HAP-1 (cell line): ENCODE measurements around the gene DDX50.
"Not testable (repeated sequence)": the region's sequence is repeated elsewhere in the genome, so short reads cannot be mapped to it uniquely, and the experiment has no call there.

Experiments
- DNase-seq, 2 experiments: peaks; one replicate each; pipeline ENCODE4 v3.0.0-alpha.2; 2016 to 2020; ENCODE audit warnings: low spot score in 2 of 2
- H3K27me3 ChIP-seq: fragments of 250-450 bp; sonication (Bioruptor Pico); 2 replicates; pipeline ENCODE4 v1.5.1; 2020; ENCODE audit warnings: low read depth, mild to moderate bottlenecking, moderate library complexity
- H3K36me3 ChIP-seq: fragments of 250-450 bp; sonication (Bioruptor Pico); replicated peaks from 2 replicates; pipeline ENCODE4 v1.5.1; 2020; ENCODE audit warnings: mild to moderate bottlenecking
- H3K4me1 ChIP-seq: fragments of 250-450 bp; sonication (Bioruptor Pico); 2 replicates; pipeline ENCODE4 v1.5.1; 2020; ENCODE audit warnings: mild to moderate bottlenecking
- H3K4me3 ChIP-seq: fragments of 250-450 bp; sonication (Bioruptor Pico); 2 replicates; pipeline ENCODE4 v1.5.1; 2020; ENCODE audit warnings: mild to moderate bottlenecking, moderate library complexity
- H3K9me3 ChIP-seq: fragments of 250-450 bp; sonication (Bioruptor Pico); 2 replicates; pipeline ENCODE4 v1.5.1; 2020; ENCODE audit warnings: mild to moderate bottlenecking, moderate library complexity
- in situ Hi-C: fragments of 300-500 bp; cut with MboI; formaldehyde crosslinking; loops from 3 replicates; pipeline ENCODE4 v1.14.3; 2020; ENCODE audit warnings: low sequenced_read_pairs, inconsistent platforms, mixed read lengths

The DDX50 gene

GRCh38 chr10:68877482-68878110 is 23.5 kb upstream of the DDX50 start:
- H3K4me1 ChIP-seq: peaks cover 24% of the 10 kb centered on the region
- no peaks in the 10 kb centered on the region for H3K36me3 ChIP-seq
- DNase-seq: peak in 1 of 2 experiments; percentile 17
- no peak overlapping the region for H3K4me3 ChIP-seq
- no peaks in the 10 kb centered on the region for H3K9me3 ChIP-seq
- in situ Hi-C loops: no loop called here
- H3K27me3 ChIP-seq: no peaks in the 10 kb centered on the region

DNA sequence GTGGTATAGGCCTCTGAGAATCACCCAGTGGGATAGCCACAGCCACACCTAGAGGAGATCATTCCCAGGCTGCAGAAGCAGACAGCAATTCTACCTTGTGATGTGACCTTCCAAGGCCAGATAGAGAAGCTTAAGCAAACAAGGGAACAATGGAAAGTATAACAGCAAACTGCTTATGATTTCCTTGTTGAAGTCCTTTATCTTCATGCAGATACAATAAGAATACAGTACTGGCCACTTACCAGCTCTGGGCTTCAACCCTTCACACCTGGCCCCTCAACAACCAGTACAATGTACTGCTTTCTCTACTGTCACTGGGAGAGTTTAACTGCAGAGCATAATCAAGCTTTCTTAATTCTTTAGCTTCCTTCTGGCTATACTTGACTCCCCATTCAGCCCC is 22.6 kb upstream of the DDX50 start:
- in situ Hi-C loops: no loop called here
- Histone ChIP-seq H3K36me3 (no peaks in the 10 kb centered on the region), H3K4me3 (no peak overlapping the region), H3K4me1 (peaks cover 20% of the 10 kb centered on the region), H3K27me3 (no peaks in the 10 kb centered on the region), H3K9me3 (no peaks in the 10 kb centered on the region)
- DNase-seq: no peak

- no peak for DNase-seq
- Histone ChIP-seq H3K4me1 (peaks cover 20% of the 10 kb centered on the region), H3K9me3 (no peaks in the 10 kb centered on the region), H3K36me3 (no peaks in the 10 kb centered on the region), H3K4me3 (no peak overlapping the region), H3K27me3 (no peaks in the 10 kb centered on the region)
- in situ Hi-C loops: no loop called here
Observed at GRCh38 chr10:68879628-68880027, 21.5 kb upstream of the DDX50 start.

DNA sequence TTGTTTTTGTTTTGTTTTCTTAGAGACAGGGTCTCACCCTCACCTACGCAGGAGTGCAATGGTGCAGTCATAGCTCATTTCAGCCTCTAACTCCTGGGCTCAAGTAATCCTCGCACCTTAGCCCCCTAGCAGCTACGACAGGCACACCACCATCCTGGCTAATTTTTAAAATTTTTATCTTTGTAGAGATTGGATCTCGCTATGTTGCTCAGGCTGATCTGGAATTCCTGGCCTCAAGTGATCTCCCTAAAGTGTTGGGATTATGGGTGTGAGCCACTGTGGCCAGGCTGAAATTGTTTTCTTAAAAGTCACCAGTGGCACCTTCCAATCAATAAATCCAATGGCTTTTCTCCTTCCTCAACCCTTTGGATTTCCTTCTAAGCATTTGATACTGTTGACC is 20.9 kb upstream of the DDX50 start:
- H3K27me3 ChIP-seq: no peaks in the 10 kb centered on the region
- H3K36me3 ChIP-seq: no peaks in the 10 kb centered on the region
- H3K4me3 ChIP-seq: no peak overlapping the region
- no peaks in the 10 kb centered on the region for H3K9me3 ChIP-seq
- H3K4me1 ChIP-seq: peaks cover 20% of the 10 kb centered on the region
- DNase-seq: no peak
- in situ Hi-C loops: no loop called here

DNA sequence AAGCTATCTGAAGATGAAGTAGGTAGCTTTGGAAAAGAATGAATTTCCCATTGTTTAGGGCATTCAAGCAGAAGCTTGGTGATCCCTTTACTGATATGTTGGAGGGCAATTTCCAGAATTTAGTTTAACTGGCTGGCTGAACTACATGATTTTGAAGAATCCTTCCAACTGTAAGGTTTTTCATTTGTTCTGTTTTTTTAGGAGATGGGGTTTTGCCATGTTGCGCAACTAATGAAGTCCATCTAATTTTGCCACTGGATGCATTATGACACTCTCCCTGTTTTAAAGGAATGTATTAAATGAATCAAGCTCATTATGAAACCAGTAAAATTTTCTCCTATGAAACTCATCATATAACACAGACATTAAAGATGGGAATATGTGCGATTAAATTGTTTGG is 6.1 kb upstream of the DDX50 start:
- H3K4me3 ChIP-seq: no peak overlapping the region
- H3K4me1 ChIP-seq: no peaks in the 10 kb centered on the region
- H3K9me3 ChIP-seq: no peaks in the 10 kb centered on the region
- H3K36me3 ChIP-seq: no peaks in the 10 kb centered on the region
- no peaks in the 10 kb centered on the region for H3K27me3 ChIP-seq
- no peak for DNase-seq
- in situ Hi-C loops: loop anchor here (5.0 kb wide), 1 partner anchor 98 kb away; no protein-coding TSS in a partner anchor

DNA sequence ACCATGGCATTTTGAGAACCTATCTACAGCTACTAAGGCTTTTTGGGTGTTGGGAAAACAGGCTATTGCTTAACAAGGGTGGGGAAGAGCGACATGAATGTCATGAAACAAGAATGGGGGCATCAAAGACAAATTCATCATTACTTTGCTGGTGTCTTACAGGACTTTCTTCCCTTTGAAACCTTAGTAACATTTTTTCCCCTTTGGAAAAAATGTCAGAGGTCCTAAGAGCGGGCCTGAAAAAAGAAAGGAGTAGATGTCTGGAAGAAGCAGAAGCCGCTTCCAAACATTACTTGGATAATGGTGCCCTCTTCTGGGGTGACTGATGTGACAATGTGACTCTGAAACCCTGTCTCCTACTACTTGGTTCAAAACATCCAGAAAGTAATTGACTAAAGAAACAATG is 3.8 kb upstream of the DDX50 start:
- in situ Hi-C loops: loop anchor here (5.0 kb wide), 1 partner anchor 100 kb away; no protein-coding TSS in a partner anchor
- H3K4me1 ChIP-seq: peaks cover 6% of the 10 kb centered on the region
- H3K9me3 ChIP-seq: no peaks in the 10 kb centered on the region
- peak; percentile 68 to 70 for DNase-seq
- no peak overlapping the region for H3K4me3 ChIP-seq
- H3K36me3 ChIP-seq: no peaks in the 10 kb centered on the region
- H3K27me3 ChIP-seq: no peaks in the 10 kb centered on the region

GRCh38 chr10:68899186-68899745 is 1.8 kb upstream of the DDX50 start:
- H3K9me3 ChIP-seq: no peaks in the 10 kb centered on the region
- no peaks in the 10 kb centered on the region for H3K27me3 ChIP-seq
- peaks cover 6% of the 10 kb centered on the region; the same call in 1 of the 2 replicates for H3K36me3 ChIP-seq
- DNase-seq: no peak
- peaks cover 12% of the 10 kb centered on the region for H3K4me1 ChIP-seq
- in situ Hi-C loops: loop anchor here (5.0 kb wide), 1 partner anchor 102 kb away; no protein-coding TSS in a partner anchor
- no peak overlapping the region for H3K4me3 ChIP-seq

GRCh38 chr10:68900427-68901104 is 549 bp upstream of the DDX50 start:
- no peak for DNase-seq
- H3K36me3 ChIP-seq: peaks cover 6% of the 10 kb centered on the region; the same call in 1 of the 2 replicates
- H3K4me1 ChIP-seq: peaks cover 12% of the 10 kb centered on the region
- H3K27me3 ChIP-seq: no peaks in the 10 kb centered on the region
- no peaks in the 10 kb centered on the region for H3K9me3 ChIP-seq
- in situ Hi-C loops: no loop called here
- peak overlapping the region; percentile 80 for H3K4me3 ChIP-seq

DNA sequence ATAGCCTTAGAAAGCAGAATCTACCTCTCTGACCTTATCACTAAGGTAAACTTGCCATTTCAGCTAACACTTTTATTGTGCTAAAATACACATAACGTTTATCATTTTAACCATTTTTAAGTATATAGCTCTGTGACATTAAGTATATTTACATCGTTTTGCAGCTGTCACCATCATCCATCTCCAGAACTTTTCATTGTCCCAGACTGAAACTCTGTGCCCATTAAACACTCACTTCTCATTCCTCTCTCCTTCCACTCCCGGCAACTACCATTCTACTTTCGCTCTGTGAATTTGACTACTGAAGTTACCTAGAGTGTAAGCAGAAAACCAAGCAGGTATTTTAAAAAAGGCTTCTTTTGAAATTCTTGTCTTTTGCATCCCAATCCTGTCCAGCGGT is 1.3 kb downstream of the DDX50 start:
- in situ Hi-C loops: no loop called here
- Histone ChIP-seq H3K4me1 (peaks cover 12% of the 10 kb centered on the region), H3K27me3 (no peaks in the 10 kb centered on the region), H3K36me3 (peaks cover 18% of the 10 kb centered on the region), H3K4me3 (peak overlapping the region; percentile 80), H3K9me3 (no peaks in the 10 kb centered on the region)
- DNase-seq: no peak

- in situ Hi-C loops: no loop called here
- Histone ChIP-seq H3K4me1 (no peaks in the 10 kb centered on the region), H3K36me3 (peaks cover 17% of the 10 kb centered on the region), H3K9me3 (no peaks in the 10 kb centered on the region), H3K27me3 (no peaks in the 10 kb centered on the region), H3K4me3 (no peak overlapping the region)
- DNase-seq: no peak
Observed at GRCh38 chr10:68924593-68924992, 23.5 kb downstream of the DDX50 start.

DNA sequence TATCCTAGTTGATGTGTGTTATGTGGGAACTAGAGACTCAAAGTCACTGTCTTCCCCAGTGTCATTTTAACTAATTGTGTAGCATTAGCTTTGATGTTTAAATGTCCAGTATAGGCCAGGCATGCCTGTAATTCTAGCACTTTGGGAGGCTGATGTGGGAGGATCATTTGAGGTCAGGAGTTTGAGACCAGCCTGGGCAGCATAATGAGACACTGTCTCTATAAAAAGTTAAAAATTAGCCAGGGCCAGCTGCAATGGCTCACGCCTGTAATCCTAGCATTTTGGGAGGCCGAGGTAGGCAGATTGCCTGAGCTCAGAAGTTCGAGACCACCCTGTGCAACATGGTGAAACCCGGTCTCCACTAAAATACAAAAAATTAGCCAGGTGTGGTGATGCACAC is 24.4 kb downstream of the DDX50 start:
- Histone ChIP-seq H3K9me3 (no peaks in the 10 kb centered on the region), H3K27me3 (no peaks in the 10 kb centered on the region), H3K4me1 (no peaks in the 10 kb centered on the region), H3K36me3 (peaks cover 16% of the 10 kb centered on the region), H3K4me3 (no peak overlapping the region)
- DNase-seq: no peak
- in situ Hi-C loops: no loop called here

GRCh38 chr10:68929157-68929556 is 28.0 kb downstream of the DDX50 start:
- in situ Hi-C loops, H3K27me3 ChIP-seq, H3K9me3 ChIP-seq, H3K4me3 ChIP-seq, DNase-seq, H3K4me1 ChIP-seq: not testable (repeated sequence)
- peaks cover 29% of the 10 kb centered on the region for H3K36me3 ChIP-seq

DNA sequence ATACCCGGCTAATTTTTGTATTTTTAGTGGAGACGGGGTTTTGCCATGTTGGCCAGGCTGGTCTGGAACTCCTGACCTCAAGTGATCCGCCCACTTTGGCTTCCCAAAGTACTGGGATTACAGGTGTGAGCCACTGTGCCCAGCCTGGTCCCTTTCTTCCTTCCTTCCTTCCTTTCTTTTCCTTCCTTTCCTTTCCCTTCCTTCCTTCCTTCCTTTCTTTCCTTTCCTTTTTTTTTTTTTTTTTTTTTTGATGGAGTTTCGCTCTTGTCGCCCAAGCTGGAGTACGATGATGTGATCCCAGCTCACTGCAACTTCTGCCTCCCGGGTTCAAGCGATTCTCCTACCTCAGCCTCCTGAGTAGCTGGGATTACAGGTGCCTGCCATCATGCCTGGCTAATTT is 28.8 kb downstream of the DDX50 start:
- H3K36me3 ChIP-seq: peaks cover 35% of the 10 kb centered on the region
- H3K4me3 ChIP-seq, DNase-seq, H3K27me3 ChIP-seq, H3K9me3 ChIP-seq, H3K4me1 ChIP-seq, in situ Hi-C loops: not testable (repeated sequence)

DNA sequence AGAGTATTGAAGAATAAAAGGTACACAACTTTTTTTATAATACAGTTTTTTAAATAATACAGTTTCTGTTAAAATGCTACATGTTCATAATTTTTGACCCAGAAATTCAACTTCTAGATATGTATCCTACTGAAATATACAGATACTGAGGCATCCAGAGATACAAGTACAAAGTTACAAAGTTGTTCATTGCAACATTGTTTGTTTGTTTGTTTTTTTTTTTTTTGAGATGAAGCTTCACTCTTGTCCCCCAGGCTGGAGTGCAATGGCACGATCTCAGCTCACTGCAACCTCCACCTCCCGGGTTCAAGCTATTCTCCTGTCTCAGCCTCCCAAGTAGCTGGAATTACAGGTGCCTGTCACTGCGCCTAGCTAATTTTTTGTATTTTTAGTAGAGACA is 31.7 kb downstream of the DDX50 start:
- peaks cover 43% of the 10 kb centered on the region for H3K36me3 ChIP-seq
- H3K4me3 ChIP-seq, H3K4me1 ChIP-seq, in situ Hi-C loops, H3K9me3 ChIP-seq, H3K27me3 ChIP-seq, DNase-seq: not testable (repeated sequence)
